Naive B cell (primary cell): Measurements from ENCODE around the gene BRD8. TPM values are rescaled to one million over a fixed set of nuclear protein-coding genes. Genes with fewer than 3 reads are reported as not detected.
"Not testable (repeated sequence)": the region's sequence is repeated elsewhere in the genome, so short reads cannot be mapped to it uniquely, and the experiment has no call there.

Source experiments
- ATAC-seq, 2 donors: fragments of 150-1000 bp; cut with Tn5 transposase; 2 replicates each; pipeline ENCODE4 v1.10.0; 2021; ENCODE audit warnings: low read depth in 2 of 2, mild to moderate bottlenecking in 2 of 2, moderate library complexity in 2 of 2
- DNase-seq: peaks from one replicate; pipeline ENCODE4 v3.0.0; 2022
- H3K27ac Mint-ChIP-seq, 6 donors: one replicate each; pipeline ENCODE4 v1.8.0; 2020 to 2022; ENCODE audit warnings: mild to moderate bottlenecking in 6 of 6, mixed read lengths in 6 of 6, moderate library complexity in 5 of 6, inconsistent platforms in 2 of 6
- H3K27me3 Mint-ChIP-seq, 3 donors: one replicate each; pipeline ENCODE4 v1.8.0; 2021 to 2022; ENCODE audit warnings: mixed read lengths in 3 of 3, mild to moderate bottlenecking in 1 of 3
- H3K36me3 Mint-ChIP-seq, 2 donors: one replicate each; pipeline ENCODE4 v1.8.0; 2020 to 2022; ENCODE audit warnings: mixed read lengths in 2 of 2, inconsistent platforms in 1 of 2, mild to moderate bottlenecking in 1 of 2
- H3K4me1 Mint-ChIP-seq, 3 donors: one replicate each; pipeline ENCODE4 v1.8.0; 2020 to 2022; ENCODE audit warnings: mixed read lengths in 3 of 3, inconsistent platforms in 1 of 3, mild to moderate bottlenecking in 1 of 3, moderate library complexity in 1 of 3
- H3K4me3 Mint-ChIP-seq, 8 donors: one replicate each; pipeline ENCODE4 v1.8.0; 2020 to 2022; ENCODE audit warnings: mild to moderate bottlenecking in 8 of 8, mixed read lengths in 8 of 8, moderate library complexity in 8 of 8, inconsistent platforms in 2 of 8
- H3K9me3 Mint-ChIP-seq, 7 donors: one replicate each; pipeline ENCODE4 v1.8.0; 2020 to 2022; ENCODE audit warnings: mixed read lengths in 7 of 7, mild to moderate bottlenecking in 5 of 7, inconsistent platforms in 2 of 7, moderate library complexity in 1 of 7
- polyA plus RNA-seq, 6 donors: library from polyadenylated mRNA; unstranded; fragments of 300-500 nt; fragmentation: Illumina TruSeq; gene quantifications; one replicate each; pipeline ENCODE4 v1.2.3, GENCODE V29; 2021; ENCODE audit warnings: low read depth in 6 of 6

Gene BRD8, protein sequence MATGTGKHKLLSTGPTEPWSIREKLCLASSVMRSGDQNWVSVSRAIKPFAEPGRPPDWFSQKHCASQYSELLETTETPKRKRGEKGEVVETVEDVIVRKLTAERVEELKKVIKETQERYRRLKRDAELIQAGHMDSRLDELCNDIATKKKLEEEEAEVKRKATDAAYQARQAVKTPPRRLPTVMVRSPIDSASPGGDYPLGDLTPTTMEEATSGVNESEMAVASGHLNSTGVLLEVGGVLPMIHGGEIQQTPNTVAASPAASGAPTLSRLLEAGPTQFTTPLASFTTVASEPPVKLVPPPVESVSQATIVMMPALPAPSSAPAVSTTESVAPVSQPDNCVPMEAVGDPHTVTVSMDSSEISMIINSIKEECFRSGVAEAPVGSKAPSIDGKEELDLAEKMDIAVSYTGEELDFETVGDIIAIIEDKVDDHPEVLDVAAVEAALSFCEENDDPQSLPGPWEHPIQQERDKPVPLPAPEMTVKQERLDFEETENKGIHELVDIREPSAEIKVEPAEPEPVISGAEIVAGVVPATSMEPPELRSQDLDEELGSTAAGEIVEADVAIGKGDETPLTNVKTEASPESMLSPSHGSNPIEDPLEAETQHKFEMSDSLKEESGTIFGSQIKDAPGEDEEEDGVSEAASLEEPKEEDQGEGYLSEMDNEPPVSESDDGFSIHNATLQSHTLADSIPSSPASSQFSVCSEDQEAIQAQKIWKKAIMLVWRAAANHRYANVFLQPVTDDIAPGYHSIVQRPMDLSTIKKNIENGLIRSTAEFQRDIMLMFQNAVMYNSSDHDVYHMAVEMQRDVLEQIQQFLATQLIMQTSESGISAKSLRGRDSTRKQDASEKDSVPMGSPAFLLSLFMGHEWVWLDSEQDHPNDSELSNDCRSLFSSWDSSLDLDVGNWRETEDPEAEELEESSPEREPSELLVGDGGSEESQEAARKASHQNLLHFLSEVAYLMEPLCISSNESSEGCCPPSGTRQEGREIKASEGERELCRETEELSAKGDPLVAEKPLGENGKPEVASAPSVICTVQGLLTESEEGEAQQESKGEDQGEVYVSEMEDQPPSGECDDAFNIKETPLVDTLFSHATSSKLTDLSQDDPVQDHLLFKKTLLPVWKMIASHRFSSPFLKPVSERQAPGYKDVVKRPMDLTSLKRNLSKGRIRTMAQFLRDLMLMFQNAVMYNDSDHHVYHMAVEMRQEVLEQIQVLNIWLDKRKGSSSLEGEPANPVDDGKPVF
- 10 to 100 TPM; 11.2 to 38.2 (median 26.2) TPM for polyA plus RNA-seq

DNA sequence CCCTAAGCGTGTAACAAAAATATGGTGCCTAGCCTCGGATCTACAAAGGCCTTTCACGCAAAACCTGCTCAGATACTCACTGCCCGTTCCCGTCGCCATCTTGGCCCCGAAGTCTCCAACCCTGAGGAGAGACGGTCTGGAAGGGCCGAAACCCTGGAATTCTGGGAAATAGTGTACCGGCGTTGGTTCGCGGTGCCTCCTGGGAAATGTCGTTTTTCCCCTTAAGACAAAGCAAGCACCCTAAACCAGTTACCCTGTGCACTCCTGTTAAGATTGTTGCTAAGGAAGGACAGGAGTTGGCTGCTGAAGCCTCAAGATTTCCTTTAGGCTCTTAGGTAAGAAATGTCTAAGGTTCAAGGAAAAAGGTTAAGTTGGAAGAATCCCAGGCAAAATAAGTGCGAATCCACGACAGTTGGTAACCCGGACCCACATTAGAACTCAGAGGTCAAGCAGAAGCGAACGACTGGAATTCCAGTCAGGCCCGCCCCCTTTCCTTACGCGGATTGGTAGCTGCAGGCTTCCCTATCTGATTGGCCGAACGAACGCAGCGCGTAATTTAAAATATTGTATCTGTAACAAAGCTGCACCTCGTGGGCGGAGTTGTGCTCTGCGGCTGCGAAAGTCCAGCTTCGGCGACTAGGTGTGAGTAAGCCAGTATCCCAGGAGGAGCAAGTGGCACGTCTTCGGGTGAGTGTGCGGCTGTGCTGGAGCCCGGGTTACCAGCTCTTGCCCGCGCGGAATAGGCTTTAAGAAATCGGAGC is at the start of gene BRD8, which contains the start of gene KIF20A:
TSS of gene BRD8 (minus strand) at position 115 of the 761 bp plus-strand sequence. CDS start at position 99, 16 bp downstream.
TSS of gene KIF20A (plus strand) at position 597 of the 761 bp plus-strand sequence. CDS start 569 bp downstream, outside the sequence.
- Mint-ChIP-seq H3K4me3 (peak within 1 kb of the TSS in 1 of 8 donors; percentile 9), H3K9me3 (no peaks in the 10 kb centered on the region), H3K4me1 (peaks cover 0 to 9% (median 0%) of the 10 kb centered on the region in 3 donors), H3K27ac (peak within 1 kb of the TSS in 1 of 6 donors; percentile 50), H3K27me3 (no peaks in the 10 kb centered on the region), H3K36me3 (no peaks in the 10 kb centered on the region)
- ATAC-seq: peak; percentile 83 to 87
- DNase-seq: peak; percentile 84

DNA sequence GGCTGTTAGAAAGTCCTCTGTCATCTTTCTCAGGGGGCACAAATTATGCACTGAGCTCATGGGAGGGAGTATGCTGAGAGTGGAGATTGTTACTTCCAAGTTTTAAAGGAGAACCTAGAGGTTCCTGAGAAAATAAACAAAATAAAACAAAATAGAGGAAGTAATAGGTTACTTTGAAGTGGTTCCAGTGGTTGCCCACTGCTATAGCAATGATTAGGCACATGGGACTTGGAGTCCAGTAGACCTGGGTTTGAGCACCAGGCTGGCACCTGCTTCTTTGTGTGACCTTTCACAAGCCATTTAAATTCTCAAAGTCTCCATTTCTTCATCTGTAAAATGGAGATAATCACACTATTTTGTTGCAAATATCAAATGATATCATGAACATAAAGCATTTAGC is 48.5 kb upstream of the BRD8 start:
- H3K9me3 Mint-ChIP-seq: peaks cover 0 to 12% (median 5%) of the 10 kb centered on the region in 7 donors
- H3K36me3 Mint-ChIP-seq: peaks cover 0 to 4% of the 10 kb centered on the region in 2 donors
- no peak overlapping the region for H3K27ac Mint-ChIP-seq
- peaks cover 32 to 48% (median 32%) of the 10 kb centered on the region in 3 donors for H3K27me3 Mint-ChIP-seq
- H3K4me1 Mint-ChIP-seq: peaks cover 0 to 5% (median 3%) of the 10 kb centered on the region in 3 donors
- DNase-seq (no peak), ATAC-seq (peak; percentile 36 to 46)
- H3K4me3 Mint-ChIP-seq: no peak overlapping the region

DNA sequence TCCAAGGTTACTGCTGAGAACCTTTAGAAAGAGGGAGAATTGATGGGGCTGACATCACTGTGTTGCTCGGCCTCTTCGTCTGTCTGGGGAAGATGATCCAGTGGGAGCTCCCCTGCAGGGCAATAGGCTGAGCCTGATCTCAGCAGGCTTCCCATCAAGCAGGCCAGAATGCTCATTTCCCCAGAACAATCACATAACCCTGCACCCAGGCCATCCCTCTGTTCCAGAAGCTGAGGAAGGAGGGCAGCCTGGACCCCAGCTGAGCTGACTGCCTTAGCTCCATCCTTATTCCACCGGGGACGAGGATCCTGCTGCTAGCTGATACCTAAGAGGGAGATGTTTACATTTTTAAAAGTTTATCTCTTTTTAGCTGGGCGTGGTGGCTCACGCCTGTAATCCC is 46.3 kb upstream of the BRD8 start:
- peaks cover 21 to 37% (median 24%) of the 10 kb centered on the region in 3 donors for H3K27me3 Mint-ChIP-seq
- peaks cover 0 to 11% (median 5%) of the 10 kb centered on the region in 7 donors for H3K9me3 Mint-ChIP-seq
- peaks cover 0 to 4% of the 10 kb centered on the region in 2 donors for H3K36me3 Mint-ChIP-seq
- no peak for ATAC-seq
- H3K27ac Mint-ChIP-seq: no peak overlapping the region
- no peak overlapping the region for H3K4me3 Mint-ChIP-seq
- no peak for DNase-seq
- H3K4me1 Mint-ChIP-seq: peaks cover 0 to 5% (median 3%) of the 10 kb centered on the region in 3 donors

DNA sequence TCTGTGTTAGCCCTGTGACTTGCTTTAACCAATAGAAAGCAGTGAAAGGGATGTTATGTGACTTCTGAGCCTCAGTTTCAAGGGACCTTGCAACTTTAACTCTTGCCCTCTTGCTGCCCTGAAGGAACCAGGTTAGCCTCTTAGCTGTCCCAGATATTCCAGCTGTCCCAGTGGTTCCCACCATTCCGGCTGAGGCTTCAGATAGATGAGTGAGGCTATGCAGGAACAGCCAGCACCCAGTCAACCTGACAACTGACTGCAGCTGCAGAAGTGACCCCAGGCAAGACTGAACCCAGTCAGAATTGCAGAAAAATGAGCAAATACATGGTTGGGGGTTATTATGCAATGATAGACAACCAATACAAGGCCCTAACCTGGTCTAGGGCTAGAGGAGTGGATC is 45.1 kb upstream of the BRD8 start:
- H3K27me3 Mint-ChIP-seq: peaks cover 24 to 33% (median 29%) of the 10 kb centered on the region in 3 donors

GRCh38 chr5:138216799-138217198 is 38.4 kb upstream of the BRD8 start:
- Mint-ChIP-seq H3K36me3 (peaks cover 0 to 5% of the 10 kb centered on the region in 2 donors), H3K27ac (no peak overlapping the region), H3K4me3 (no peak overlapping the region), H3K9me3 (no peaks in the 10 kb centered on the region), H3K27me3 (peaks cover 9 to 16% (median 10%) of the 10 kb centered on the region in 3 donors), H3K4me1 (peaks cover 12 to 19% (median 13%) of the 10 kb centered on the region in 3 donors)
- ATAC-seq (no peak), DNase-seq (no peak)

More for the DNA sequence above, 45.1 kb upstream of the BRD8 start:
- peak overlapping the region in 2 of 6 donors; percentile 5 to 8 for H3K27ac Mint-ChIP-seq
- peaks cover 0 to 5% (median 3%) of the 10 kb centered on the region in 3 donors for H3K4me1 Mint-ChIP-seq
- peaks cover 0 to 11% (median 5%) of the 10 kb centered on the region in 7 donors for H3K9me3 Mint-ChIP-seq
- ATAC-seq: no peak
- DNase-seq: no peak
- peaks cover 4 to 5% of the 10 kb centered on the region in 2 donors for H3K36me3 Mint-ChIP-seq
- H3K4me3 Mint-ChIP-seq: no peak overlapping the region

- ATAC-seq (peak; percentile 97), DNase-seq (peak; percentile 92)
- peak within 1 kb of the TSS; percentile 95 to 100 (median 99) for H3K4me3 Mint-ChIP-seq
- H3K4me1 Mint-ChIP-seq: peaks cover 18 to 32% (median 19%) of the 10 kb centered on the region in 3 donors
- H3K27me3 Mint-ChIP-seq: peaks cover under 1 to 4% (median under 1%) of the 10 kb centered on the region in 3 donors
- no peaks in the 10 kb centered on the region for H3K9me3 Mint-ChIP-seq
- H3K36me3 Mint-ChIP-seq: peaks cover 0 to under 1% of the 10 kb centered on the region in 2 donors
- peak within 1 kb of the TSS; percentile 94 to 99 (median 98) for H3K27ac Mint-ChIP-seq
These were observed 35.0 kb upstream of the BRD8 start, which contains the start of gene CDC23 for GRCh38 chr5:138213161-138214029. Gene CDC23 (minus strand): TSS chr5:138213323. CDS start chr5:138213312, 11 bp downstream.

- Mint-ChIP-seq H3K9me3 (no peaks in the 10 kb centered on the region), H3K27me3 (no peaks in the 10 kb centered on the region), H3K4me1 (peaks cover 18 to 32% (median 22%) of the 10 kb centered on the region in 3 donors), H3K4me3 (peak overlapping the region; percentile 95 to 100 (median 99)), H3K36me3 (peaks cover 0 to 4% of the 10 kb centered on the region in 2 donors), H3K27ac (peak overlapping the region; percentile 94 to 99 (median 98))
- peak; percentile 7 to 16 for ATAC-seq
- no peak for DNase-seq
These were observed 34.4 kb upstream of the BRD8 start for GRCh38 chr5:138212828-138213160.

DNA sequence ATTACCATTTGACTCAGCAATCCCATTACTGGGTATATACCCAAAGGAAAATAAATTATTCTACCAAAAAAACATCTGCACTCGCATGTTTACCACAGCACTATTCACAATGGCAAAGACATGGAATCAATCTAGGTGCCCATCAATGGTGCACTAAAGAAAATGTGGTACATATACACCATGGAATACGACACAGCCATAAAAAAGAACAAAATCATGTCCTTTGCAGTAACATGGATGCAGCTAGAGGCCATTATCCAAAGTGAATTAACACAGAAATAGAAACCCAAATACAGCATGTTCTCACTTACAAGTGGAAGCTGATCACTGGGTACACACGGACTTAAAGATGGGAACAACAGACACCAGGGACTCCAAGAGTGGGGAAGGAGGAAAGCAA is 32.6 kb upstream of the BRD8 start:
- Mint-ChIP-seq H3K36me3 (peaks cover 0 to 4% of the 10 kb centered on the region in 2 donors), H3K4me3 (peak overlapping the region in 6 of 8 donors; percentile 20 to 84 (median 58)), H3K4me1 (peaks cover 18 to 32% (median 22%) of the 10 kb centered on the region in 3 donors)

DNA sequence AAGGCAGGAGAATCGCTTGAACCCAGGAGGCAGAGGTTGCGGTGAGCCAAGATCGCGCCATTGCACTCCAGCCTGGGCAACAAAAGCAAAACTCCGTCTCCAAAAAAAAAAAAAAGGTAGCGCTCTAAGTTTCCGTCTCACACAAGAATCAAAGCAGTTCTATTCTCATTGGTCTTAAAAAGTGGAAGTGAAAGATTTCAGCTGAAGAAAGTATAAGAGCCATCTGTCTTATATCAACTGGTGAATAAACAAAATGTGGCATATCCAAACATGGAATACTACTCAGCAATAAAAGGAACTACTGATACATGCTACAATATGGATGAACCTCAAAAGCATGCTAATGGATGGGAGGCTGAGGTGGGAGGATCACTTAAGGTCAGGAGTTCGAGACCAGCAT is 15.4 kb upstream of the BRD8 start:
- Mint-ChIP-seq H3K27ac (peak overlapping the region in 1 of 6 donors; percentile 8), H3K36me3 (peaks cover 21 to 25% of the 10 kb centered on the region in 2 donors)
- H3K9me3 Mint-ChIP-seq, H3K27me3 Mint-ChIP-seq, H3K4me1 Mint-ChIP-seq, H3K4me3 Mint-ChIP-seq, DNase-seq: not testable (repeated sequence)
- peak; percentile 37 to 54 for ATAC-seq

More for the DNA sequence above, 32.6 kb upstream of the BRD8 start:
- no peaks in the 10 kb centered on the region for H3K27me3 Mint-ChIP-seq
- no peak for DNase-seq
- no peak for ATAC-seq
- H3K27ac Mint-ChIP-seq: peak overlapping the region in 1 of 6 donors; percentile 11
- no peaks in the 10 kb centered on the region for H3K9me3 Mint-ChIP-seq

DNA sequence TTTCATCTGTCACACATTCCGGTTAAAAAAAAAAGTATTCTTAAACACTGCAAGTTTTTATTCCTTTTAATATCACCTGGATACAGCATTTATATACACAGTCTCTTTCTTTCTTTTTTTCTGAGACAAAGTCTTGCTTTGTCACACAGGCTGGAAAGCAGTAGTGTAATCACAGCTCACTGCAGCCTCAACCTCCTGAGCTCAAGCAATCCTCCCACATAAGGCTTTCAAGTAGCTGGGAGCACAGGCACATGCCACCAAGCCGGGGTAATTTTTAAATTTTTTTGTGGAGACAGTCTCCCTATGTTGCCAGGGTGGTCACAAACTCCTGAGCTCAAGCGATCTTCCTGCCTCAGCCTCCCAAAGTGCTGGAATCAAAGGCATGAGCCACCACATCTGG is 14.4 kb upstream of the BRD8 start:
- Mint-ChIP-seq H3K27ac (no peak overlapping the region), H3K4me3 (peak overlapping the region in 1 of 8 donors; percentile 22), H3K9me3 (peaks cover 0 to 3% (median 0%) of the 10 kb centered on the region in 7 donors), H3K36me3 (peaks cover 23 to 25% of the 10 kb centered on the region in 2 donors), H3K27me3 (no peaks in the 10 kb centered on the region), H3K4me1 (no peaks in the 10 kb centered on the region)
- DNase-seq (no peak), ATAC-seq (no peak)

GRCh38 chr5:138188626-138189025 is 10.2 kb upstream of the BRD8 start:
- H3K27ac Mint-ChIP-seq: peak overlapping the region in 2 of 6 donors; percentile 38 to 88
- H3K4me3 Mint-ChIP-seq: no peak overlapping the region

More at GRCh38 chr5:138188626-138189025, 10.2 kb upstream of the BRD8 start:
- Mint-ChIP-seq H3K9me3 (peaks cover 0 to 2% (median 0%) of the 10 kb centered on the region in 7 donors), H3K27me3 (no peaks in the 10 kb centered on the region), H3K4me1 (no peaks in the 10 kb centered on the region), H3K36me3 (peaks cover 17 to 20% of the 10 kb centered on the region in 2 donors)
- ATAC-seq (no peak), DNase-seq (no peak)
